ENCODE data around the gene PRDM13.
"Not testable (repeated sequence)": the region's sequence is repeated elsewhere in the genome, so short reads cannot be mapped to it uniquely, and the experiment has no call there.

Gene PRDM13

GRCh38 chr6:99606656-99607415 is at the start of gene PRDM13:
PRDM13 (plus strand) TSS chr6:99606833; CDS start chr6:99607035, 202 bp downstream.
- peak in 3 of 14 donors; percentile 27 to 50 (median 31) for DNase-seq

- no peak for DNase-seq
Observed at GRCh38 chr6:99559057-99559456, 47.6 kb upstream of the PRDM13 start.

GRCh38 chr6:99560668-99561067 is 46.0 kb upstream of the PRDM13 start:
- no peak for DNase-seq

- no peak for DNase-seq
Observed at GRCh38 chr6:99563056-99563723, 43.4 kb upstream of the PRDM13 start.

GRCh38 chr6:99568103-99568933 is 38.3 kb upstream of the PRDM13 start, which contains the start of gene CCNC:
CCNC (minus strand) TSS chr6:99568660; CDS start chr6:99568527, 133 bp downstream.
- DNase-seq: peak; percentile 13 to 90 (median 81)

- DNase-seq: no peak
Observed at GRCh38 chr6:99573980-99574617, 32.5 kb upstream of the PRDM13 start.

- no peak for DNase-seq
Observed at GRCh38 chr6:99575544-99576227, 30.9 kb upstream of the PRDM13 start.

- no peak for DNase-seq
Observed at GRCh38 chr6:99579781-99580180, 26.9 kb upstream of the PRDM13 start.

GRCh38 chr6:99587792-99588191 is 18.8 kb upstream of the PRDM13 start:
- no peak for DNase-seq

GRCh38 chr6:99588618-99589289 is 17.9 kb upstream of the PRDM13 start:
- peak in 10 of 14 donors; percentile 25 to 67 (median 46) for DNase-seq

GRCh38 chr6:99589290-99589672 is 17.4 kb upstream of the PRDM13 start:
- peak in 2 of 14 donors; percentile 10 to 17 for DNase-seq

GRCh38 chr6:99589907-99590493 is 16.6 kb upstream of the PRDM13 start:
- no peak for DNase-seq

GRCh38 chr6:99590728-99591672 is 15.6 kb upstream of the PRDM13 start:
- DNase-seq: peak in 2 of 14 donors; percentile 10 to 14

GRCh38 chr6:99591673-99592364 is 14.8 kb upstream of the PRDM13 start:
- no peak for DNase-seq

- no peak for DNase-seq
Observed at GRCh38 chr6:99592900-99593299, 13.7 kb upstream of the PRDM13 start.

GRCh38 chr6:99594696-99595095 is 11.9 kb upstream of the PRDM13 start:
- DNase-seq: not testable (repeated sequence)

GRCh38 chr6:99602520-99603420 is 3.9 kb upstream of the PRDM13 start:
- peak in 2 of 14 donors; percentile 39 to 57 for DNase-seq

Measured in C1 segment of cervical spinal cord (tissue), 14 donors.